NCI-H82 (cell line): ENCODE measurements around the gene DHRS11.

Experiments used
- DNase-seq: peaks from one replicate; lab custom pipeline; 2025; lab: John Stamatoyannopoulos, UW

The DHRS11 gene

GRCh38 chr17:36614081-36614480, 22.4 kb downstream of the DHRS11 start:
- no peak for DNase-seq

GRCh38 chr17:36614933-36615332, 23.3 kb downstream of the DHRS11 start:
- DNase-seq, result peak; percentile 57

DNA sequence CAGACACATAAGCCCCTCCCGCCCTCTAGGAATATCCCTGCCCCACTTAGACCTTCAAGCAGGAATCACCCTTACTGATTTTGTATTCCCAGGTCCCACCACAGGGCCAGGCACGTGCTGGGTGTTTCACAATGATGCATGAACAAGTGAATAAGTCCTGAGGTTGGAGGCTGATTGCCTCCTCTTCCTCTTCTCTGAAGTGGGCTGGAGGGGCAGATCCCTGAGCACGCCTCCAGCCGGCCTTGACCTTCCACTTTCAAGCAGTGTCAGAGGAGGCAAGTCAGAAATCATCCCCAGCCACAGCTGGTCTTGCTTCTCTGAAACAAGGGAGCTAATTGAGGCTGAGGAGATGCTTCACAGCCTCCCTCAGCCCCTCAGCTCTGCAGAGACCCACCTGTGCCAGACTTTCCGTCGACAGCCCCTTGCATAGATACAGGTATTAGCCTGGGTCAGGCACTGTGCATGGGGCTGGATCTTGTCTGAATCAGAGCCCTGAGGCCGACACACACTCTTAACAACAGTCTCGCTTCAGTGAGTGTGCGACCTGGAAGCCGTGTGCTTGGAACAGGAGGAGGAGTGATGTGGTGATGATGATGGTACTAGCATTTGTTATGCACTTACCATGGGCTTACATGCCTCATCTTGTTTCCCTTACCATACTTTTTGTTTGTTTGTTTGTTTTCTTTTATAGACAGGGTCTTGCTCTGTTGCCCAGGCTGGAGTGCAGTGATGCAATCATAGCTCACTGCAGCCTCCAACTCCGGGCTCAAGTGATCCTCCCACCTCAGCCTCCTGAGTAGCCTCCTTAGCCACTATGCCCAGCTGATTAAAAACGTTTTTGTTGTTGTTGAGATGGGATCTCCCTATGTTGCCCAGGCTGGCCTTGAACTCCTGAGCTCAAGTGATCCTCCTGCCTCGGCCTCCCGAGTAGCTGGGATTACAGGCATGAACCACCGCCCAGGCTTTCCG, 24.7 kb downstream of the DHRS11 start:
- no peak for DNase-seq

DNA sequence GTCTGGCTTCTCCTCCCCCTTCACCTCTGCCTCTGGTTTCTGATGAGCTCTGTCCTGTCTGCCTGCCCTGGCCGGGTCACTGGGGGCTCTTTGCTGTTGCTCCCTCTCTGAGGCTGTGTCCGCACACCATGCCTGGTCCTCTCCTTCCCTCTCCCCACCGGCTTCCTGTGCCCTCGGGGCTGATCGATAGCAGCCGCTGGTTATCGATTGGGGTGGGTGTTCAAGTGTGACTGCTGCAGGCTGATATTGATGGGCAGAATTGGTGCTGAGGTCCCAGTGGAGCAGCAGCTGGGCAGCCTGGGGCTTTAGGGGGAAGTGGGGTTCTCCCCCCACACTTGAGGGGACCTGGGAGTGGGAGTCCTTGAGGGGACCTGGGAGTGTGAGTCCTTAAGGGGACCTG, 26.1 kb downstream of the DHRS11 start:
- no peak for DNase-seq

- no peak for DNase-seq
Observed at GRCh38 chr17:36623281-36623680, 31.6 kb downstream of the DHRS11 start.

GRCh38 chr17:36625188-36625587, 33.5 kb downstream of the DHRS11 start:
- DNase-seq, result no peak

GRCh38 chr17:36627101-36627500, 35.4 kb downstream of the DHRS11 start:
- no peak for DNase-seq

DNA sequence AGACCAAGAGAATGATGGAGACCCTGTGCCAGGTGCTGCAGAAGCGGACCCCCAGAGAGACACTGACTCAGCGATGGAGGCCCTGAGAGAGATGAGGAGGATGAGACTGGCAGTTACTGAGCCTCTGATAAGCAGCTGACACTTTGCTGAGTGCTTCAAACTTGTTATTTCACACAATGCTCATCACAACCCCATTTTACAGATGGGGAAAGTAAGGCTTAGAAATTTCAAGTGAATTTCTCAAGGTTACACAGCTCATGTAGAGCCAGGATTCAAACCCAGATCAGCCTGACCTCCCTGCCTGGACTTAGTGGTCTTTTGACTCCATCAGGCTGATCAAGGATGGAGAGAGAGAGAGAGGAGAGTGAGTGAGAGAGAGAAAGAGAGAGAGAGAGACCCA, 36.9 kb downstream of the DHRS11 start:
- DNase-seq, result no peak

GRCh38 chr17:36629252-36629847, 37.7 kb downstream of the DHRS11 start:
- DNase-seq, result peak; percentile 82

- peak; percentile 53 for DNase-seq
Observed at GRCh38 chr17:36629970-36630502, 38.4 kb downstream of the DHRS11 start.

GRCh38 chr17:36631022-36631421, 39.3 kb downstream of the DHRS11 start:
- no peak for DNase-seq

DNA sequence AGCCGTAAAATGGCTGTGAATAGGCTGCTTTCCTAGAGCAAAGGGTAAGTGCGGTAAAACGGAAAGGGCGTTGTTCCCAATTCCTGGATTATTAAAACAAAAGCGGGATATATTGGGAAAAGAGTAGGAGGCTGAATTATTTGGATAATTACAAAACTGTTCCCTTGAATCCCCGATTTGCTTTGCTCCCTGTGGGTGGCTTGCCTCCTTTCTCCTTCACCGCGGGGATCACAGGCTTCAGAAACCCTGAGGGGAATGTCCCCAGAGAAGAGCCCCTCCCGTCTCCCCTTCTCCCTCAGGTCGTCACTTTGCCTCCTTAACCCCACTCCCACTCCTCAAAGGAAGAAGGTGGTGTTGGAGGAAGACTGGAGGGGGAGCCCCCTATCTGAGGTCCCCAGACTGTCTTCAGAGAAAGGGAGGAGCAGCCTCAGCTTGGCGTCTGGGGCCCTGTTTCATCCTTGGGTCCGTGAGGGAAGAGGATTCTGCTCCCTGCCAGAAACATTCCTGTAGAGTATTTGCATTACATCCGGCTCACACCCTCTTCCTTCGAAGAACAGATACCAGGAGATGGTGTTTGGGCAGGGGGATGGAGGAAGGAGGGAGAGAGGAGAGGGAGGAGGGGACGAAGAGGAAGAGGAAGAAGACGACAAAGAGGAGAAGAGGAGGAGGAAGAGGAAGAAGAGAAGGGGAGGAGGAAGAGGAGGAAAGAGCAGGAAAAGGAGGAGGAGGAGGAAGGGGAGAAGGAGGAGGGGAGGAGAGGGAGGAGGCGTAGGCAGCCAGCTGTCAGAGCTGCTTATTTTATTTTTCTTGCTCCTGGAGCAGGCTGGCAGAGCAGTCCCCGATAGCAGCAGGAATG, 41.5 kb downstream of the DHRS11 start:
- DNase-seq, result no peak

DNA sequence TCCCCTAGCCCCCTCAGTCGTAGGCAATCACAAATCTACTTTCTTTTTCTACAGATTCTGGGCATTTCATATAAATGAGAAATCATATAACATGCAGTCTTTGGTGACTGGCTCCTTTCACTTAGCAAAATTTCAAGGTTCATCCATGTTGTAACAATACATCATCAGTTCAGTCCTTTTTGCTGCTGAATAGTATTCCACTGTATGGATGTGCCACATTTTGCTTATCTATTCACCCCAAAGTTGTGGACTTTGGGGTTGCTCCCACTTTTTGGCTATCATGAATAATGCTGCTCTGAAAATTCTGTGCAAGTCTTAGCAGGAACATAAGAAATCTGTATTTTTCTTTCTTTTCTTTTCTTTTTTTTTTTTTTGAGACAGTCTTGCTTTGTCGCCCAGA, 48.7 kb downstream of the DHRS11 start:
- no peak for DNase-seq

DNA sequence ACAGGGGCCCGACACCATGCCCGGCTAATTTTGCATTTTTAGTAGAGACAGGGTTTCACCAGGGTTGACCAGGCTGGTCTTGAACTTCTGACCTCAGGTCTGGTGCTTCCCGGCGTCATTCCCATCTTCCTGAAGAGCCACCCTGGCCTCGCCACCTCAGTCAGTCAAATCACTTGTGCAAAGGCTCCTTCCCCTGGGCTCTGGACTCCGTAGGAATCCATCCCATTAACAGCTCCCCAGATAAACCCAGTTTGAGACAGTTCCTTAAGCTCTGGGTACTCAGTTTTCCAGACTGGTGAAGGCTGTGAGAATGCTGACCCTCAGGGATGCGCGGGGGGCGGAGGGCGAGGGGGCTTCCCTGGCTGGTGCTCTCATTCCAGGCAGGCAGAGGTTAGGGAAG, 49.2 kb downstream of the DHRS11 start:
- DNase-seq, result no peak

DNA sequence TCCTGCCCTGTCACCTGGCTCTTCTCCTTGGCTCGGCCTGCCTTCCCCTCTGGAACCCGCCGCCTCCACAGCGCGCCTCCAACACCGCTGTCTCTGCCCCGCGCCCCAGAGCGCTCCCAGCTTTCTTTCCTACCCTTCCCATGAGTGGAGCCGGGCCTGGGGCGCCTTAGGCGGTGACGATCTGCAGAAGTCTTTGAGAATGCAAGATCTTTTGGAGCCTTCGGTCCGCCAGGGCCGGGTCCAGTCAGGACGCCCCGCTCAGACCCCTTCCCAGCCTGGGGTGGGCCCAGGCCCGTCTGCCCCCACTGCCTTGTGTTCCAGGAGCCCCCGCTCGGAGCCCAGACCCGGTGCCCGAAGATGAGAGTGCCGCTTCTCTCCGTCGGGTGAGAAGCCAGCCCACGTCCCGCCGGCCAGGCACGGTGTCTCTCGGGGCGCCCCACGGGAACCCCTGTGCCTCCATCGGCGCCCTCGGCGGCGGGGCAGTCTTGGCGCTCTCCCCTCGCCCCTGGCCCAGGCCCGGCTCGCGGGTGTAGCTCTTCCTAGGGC, 49.7 kb downstream of the DHRS11 start:
- DNase-seq, result no peak

- peak; percentile 31 for DNase-seq
Observed at GRCh38 chr17:36641877-36642845, 50.5 kb downstream of the DHRS11 start.

DNA sequence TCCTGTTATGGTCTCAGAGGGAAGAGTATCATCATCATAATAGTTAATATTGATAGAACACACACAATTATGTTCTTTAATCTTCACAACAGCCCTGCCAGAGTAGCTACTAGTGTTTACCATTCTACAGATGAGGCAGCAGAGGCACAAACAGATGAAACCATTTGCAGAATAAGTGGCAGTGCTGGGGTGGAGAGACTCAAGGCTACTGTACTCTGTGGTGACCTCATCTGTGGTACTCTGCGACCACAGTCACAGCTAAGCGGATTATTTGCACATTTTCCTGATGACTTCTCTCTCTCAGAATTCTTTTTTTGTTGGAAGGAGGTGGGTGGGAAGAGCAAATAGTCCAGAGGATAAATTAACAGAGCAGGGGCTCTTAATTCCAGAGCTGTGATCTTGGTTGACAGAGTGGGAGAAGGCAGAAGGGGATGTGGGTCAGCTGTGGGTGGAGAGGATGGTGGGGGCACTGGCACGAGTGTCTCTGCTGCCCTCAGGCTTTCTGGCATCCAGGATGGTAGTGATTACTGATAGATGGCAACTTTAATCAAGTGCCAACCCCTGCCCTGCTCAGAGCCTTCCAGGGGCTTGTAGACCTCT, 51.5 kb downstream of the DHRS11 start:
- no peak for DNase-seq

GRCh38 chr17:36645422-36645821, 53.7 kb downstream of the DHRS11 start:
- DNase-seq, result no peak

GRCh38 chr17:36647636-36648035, 56.0 kb downstream of the DHRS11 start:
- peak; percentile 61 for DNase-seq

DNA sequence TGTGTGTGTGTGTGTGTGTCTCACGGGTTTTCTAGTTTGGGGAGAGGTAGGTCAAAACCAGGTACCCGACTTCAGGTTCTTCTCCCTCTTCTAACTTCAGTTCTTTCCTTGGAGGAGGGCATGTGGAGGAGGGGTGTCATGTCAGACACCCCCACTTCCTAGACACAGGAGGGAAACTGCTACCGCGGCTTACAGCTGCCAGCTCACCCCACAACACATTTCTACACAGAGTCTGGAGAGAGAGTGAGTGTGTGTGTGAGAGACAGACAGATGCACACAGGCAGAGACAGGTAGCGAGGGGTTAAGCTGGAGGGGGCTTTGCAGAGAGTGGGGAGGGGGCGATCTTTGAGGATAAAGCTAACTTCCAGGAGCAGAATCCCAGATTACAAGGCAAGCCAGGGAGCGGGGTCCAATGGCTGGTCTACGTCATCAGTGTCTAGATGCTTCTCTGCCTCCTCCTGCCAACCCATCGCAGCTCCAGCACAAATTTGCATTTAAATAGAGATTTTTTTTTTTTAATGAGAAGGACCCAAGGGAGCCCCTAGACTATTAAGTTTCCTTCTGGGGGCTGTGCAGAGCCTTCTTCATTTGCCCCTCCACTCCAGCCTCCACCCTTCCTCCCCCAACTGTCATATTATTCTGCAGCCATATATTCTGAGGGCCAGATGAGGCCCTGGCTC, 58.6 kb downstream of the DHRS11 start:
- DNase-seq, result no peak
